Left hindlimb (tissue), 1 donor: Measurements from ENCODE around the gene ADGRV1.

ENCODE experiments used
- DNase-seq: peaks from one replicate; pipeline ENCODE4 v3.0.0-alpha.2; 2018

The ADGRV1 gene

DNA sequence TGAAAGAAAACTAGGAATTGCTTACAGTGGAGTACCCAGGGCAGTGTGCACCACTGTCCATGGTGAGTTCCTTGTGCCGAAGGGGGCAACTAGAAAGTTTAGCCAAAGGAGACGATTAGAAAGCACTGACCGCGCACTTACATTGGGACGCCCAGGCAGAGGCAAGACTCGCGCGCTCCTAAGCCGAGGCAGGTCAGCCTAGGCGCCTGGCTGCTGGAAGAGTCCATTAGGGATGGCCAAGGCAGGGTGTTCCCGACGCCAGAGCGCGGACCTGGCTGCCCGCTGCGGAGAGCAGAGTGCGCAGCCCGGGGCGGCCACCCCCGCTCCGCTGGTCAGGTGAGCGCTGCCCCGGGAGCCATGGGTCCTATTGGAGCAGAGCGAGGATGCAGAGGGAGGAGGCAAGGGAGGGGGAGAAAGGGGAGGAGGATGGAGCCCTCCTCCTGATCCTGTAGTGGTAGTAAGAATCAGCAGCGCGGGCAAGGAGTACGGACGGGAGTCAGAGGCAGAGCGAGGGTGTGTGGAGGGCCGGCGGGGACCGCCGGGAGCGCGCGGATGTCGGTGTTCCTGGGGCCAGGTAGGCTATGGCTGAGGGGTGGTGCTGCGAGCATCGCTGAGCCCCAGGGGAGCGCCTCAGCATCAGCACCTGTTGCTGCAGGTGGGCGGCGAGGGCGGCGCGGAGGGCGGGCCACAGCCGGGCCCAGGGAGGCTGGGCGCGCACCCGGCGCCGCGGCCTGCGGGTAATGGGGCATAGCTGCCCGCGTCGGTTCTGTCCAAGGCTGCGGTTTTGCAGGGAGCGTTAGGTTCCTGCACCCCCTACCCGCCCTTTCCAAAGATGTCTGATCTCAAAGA lies at the start of gene ADGRV1:
Gene ADGRV1, plus strand, starts transcription at position 454 of the 849 bp plus-strand sequence. Its CDS starts 99 bp downstream, at position 553.
- DNase-seq = peak; percentile 64

DNA sequence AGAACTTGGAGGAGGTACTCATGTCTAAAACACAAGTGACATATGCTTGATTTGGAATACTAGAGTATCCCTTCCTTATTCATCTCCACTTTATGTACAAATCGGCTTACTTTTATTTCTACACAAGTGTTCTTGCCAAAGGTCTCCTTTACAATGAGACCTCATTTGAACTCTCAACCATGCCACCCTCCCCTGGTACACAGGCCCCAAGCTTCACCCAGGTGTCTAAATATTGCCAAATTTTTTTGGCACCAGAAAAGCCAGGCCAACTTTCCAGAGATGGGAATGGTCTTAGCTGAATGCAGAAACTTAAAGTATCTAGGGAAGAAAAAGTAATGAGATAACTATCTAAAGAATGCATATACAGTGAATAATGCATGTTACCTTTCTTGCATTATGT lies 48.2 kb upstream of the ADGRV1 start:
- no peak for DNase-seq

DNA sequence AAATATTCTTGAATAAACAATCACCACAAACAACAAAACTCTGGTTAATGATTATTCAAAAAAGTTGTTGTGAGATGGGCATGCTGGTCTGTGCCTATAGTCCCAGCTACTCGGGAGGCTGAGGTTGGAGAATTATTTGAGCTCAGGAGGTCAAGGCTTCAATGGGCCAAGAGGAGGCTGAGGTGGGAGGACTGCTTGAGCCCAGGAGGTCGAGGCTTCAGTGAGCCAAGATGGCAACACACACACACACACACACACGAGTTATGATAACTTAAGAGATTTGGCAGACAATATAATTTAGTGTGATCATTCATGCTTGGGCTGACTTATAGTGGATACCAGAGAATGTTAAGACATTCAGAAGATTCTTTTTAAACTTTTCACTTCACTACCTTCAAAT lies 44.1 kb upstream of the ADGRV1 start:
- no peak for DNase-seq

DNA sequence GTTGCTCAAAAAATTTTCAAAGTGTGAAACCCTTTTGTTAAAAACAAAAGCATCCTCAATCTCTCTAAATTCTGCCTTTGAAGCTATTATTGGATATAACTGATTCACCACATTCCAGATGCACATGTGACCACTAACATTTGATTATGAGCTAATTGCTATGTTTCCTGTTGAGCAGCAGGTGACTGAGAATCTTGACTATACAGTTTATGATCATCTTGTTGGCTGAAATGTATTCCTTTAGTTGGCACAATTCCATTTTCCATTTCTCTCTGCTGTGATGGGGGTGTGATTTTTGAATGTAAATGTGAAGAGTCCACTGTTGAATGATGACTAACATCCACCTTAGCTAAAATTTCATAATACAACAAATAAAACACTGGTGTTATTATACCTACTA lies 39.9 kb upstream of the ADGRV1 start:
- DNase-seq = no peak

- no peak for DNase-seq
These were observed 39.5 kb upstream of the ADGRV1 start for GRCh38 chr5:90519081-90519480.

- DNase-seq = peak; percentile 28
These were observed 29.9 kb upstream of the ADGRV1 start for GRCh38 chr5:90528601-90529193.

DNA sequence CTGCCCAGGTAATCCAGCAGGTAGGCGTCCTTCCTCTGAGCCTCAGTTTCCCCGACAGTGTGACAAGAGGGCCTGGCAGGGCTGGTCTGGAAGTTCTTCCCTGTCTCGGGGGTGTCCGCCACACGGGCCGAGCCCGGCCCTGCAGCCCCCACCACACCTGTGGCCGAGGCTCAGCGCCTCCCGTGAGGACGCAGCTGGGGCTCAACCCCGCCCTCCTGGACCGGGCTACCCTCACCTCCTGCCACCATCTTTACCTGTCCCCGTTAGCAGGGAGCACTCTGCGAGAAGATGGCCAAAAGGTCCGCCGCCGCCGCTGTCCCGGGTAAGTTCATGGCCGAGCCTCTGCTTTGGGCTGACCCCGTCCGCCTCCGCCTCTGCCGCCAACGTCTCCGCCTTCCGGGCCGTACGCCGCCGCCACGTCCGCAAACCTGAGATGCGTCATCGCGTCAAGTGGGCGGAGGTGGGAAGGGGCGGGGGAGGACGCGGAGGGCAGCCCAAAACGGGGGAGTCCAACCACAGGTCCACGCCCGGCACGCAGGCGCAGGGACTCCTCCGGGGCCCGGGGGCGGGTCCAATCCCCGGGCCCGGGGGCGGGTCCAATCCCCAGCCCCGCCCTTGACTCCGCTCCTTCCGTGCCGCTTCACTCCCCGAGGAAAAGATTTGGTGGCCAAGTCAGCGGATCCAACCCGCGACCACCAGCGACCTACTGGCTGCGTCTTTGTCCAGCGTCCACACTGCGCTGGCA lies 29.2 kb upstream of the ADGRV1 start, which contains the start of gene LYSMD3:
Gene LYSMD3, minus strand, starts transcription at position 391 of the 745 bp plus-strand sequence. CDS start 4,295 bp downstream, outside the sequence.
- DNase-seq = peak; percentile 99

DNA sequence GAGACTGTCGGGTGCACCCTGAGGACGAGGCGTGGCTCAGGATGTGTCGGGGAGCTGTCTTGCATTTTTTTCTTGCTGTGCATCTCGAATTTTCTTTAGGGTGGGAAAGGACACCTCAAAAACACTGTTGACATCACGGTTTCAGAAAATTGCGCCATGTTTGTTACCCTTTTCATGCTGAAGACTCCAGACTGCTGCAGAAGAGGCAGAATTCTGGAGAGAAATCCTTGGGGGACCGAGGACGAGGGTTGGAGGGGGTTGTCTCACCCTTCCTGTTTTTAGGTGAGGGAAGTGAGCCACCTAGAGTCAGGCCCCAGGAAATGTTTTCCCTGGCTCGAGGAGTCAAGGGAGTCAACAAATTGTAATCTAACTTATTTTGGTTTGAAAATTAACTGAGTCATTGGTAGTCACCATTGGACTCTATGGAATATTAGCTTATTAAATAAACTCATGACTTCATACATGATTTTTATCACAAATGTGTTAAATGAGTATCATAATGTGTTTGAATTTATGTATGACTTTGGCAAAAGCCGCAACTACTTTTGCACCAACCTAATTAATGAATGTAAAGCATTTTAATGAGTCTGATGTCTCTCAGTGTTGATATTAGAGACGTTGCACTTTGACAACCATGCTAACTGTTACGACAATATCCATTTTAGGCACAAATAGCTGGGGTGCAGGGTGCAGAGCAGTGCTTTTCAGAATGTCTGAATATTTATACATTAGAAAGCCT lies 28.5 kb upstream of the ADGRV1 start:
- DNase-seq = no peak

- DNase-seq = no peak
These were observed 27.7 kb upstream of the ADGRV1 start for GRCh38 chr5:90530736-90531487.

DNA sequence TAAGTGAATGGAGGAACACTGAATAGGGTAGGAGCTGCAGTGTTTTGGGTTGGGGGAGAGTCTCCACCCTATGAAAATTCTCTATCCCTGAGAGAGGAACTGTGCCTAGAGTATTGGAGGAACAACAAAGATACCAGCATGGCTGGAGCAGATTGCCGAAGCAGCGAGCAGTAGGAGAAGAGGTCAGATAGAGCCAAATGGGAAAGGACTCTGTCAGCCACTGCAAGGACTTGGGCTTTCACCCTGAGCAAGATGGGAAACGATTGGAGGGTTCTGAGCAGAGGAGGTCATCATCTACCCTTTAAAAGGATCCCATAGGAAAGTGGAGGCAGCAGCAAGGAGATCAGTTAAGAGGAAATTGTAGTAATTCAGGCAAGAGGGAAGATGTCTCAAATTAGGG lies 24.8 kb upstream of the ADGRV1 start:
- no peak for DNase-seq

DNA sequence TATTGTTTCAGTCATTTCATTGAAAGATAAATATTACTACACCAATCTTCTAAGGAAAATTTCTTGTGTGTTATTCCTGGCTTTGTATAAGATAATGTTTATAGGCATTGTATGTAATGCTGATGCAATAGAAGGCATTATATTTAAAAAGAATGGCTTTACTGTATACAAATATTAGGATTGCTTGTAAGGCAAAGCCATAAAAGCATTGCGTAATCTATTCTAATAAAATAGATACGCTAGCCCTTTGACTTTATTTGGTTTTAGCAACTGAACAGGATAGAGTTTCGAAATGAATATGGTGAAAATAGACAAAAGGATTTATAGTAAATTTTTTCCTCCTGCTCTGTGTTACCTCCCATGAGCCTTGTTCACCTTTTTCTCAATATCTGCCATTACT lies 23.7 kb upstream of the ADGRV1 start:
- DNase-seq = no peak

DNA sequence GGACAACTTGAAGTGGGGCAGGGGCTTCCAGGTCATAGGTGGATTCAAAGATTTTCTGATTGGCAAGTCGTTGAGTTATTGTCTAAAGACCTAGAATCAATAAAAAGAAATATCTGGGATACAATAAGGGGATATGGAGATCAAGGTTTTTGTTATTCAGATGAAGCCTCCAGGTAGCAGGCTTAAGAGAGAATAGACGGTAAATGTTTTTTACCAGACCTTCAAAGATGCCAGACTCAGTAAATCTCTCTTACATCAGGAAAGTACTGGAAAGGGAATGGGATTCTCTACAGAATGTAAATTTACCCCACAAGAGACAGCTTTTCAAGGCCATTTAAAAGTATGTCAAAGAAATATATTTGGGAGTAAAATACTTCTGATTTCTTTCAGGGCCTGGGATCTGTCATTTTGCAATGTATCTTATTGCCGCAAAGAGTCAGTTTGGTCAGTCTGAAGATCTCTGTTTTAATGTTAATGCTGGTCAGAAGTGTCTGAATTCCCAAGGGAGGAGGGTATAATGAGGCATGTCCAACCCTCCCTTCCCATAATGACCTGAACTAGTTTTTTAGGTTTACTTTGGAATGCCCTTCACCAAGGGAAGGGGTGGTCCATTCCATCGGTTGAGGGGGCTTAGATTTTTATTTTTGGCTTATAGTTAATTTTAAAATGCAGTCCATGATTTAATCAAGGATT lies 15.6 kb upstream of the ADGRV1 start:
- DNase-seq = no peak

DNA sequence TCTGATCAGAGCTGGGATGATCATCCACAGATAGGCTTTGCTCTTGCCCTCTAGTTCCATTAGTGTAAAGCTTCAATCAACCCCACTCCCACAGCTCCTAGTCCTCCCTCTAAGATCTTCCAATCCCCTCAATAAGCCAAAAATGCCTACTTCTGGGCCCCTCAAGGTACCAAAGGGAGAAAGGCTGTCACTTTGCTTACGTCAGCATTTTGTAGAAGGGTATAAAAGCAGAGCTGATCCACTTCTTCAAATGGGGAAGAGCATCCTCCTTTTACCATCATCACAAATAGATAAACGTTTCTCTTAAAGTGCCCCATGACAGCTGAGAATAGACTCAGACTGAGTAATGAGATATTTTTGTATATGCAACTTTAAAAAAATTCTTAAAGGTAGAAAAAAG lies 13.1 kb upstream of the ADGRV1 start:
- no peak for DNase-seq

GRCh38 chr5:90546216-90546837 lies 12.3 kb upstream of the ADGRV1 start:
- DNase-seq = no peak

GRCh38 chr5:90547072-90547536 lies 11.5 kb upstream of the ADGRV1 start:
- DNase-seq = no peak

- DNase-seq = no peak
These were observed 10.5 kb upstream of the ADGRV1 start for GRCh38 chr5:90548069-90548593.

- no peak for DNase-seq
These were observed 9.4 kb upstream of the ADGRV1 start for GRCh38 chr5:90549223-90549622.

GRCh38 chr5:90549729-90550275 lies 8.8 kb upstream of the ADGRV1 start:
- no peak for DNase-seq

DNA sequence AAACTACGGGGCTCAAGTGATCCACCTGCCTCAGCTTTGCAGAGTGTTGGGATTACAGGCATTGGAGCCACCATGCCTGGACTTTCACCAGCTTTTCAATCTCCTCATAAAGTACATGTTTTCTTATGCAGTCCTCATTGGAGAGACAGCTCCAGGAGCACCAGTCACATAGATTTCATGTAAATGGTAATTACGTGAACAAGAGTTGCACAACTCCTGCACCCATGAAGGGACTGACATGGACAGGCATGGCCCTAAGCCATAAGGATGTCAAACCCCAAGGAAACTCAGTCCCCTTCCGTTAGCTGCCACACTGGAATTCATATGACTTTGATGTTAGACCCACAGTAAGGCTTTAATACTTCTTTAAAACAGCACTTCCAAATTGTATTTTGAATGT lies 7.6 kb upstream of the ADGRV1 start:
- DNase-seq = no peak

DNA sequence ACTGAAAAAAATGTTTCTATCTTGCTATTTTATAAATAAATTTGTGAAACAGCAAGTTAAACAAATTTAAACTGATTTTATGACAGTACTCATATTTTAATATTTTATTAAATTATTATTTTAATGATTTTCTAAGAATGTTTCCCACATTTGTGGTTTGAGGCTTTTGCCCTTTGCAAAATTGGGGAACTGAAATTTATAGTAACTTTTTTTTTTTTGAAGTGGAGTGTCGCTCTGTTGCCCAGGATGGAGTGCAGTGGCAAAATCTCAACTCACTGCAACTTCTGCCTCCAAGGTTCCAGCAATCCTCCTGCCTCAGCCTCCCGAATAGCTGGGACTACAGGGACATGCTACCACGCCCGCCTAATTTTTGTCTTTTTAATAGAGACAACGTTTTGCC lies 7.2 kb upstream of the ADGRV1 start:
- DNase-seq = no peak
